ENCODE measurements around the gene INPP5F.
"Not testable (repeated sequence)": the region's sequence is repeated elsewhere in the genome, so short reads cannot be mapped to it uniquely, and the experiment has no call there.

INPP5F gene

GRCh38 chr10:119782981-119783664 lies 57.3 kb downstream of the INPP5F start:
- no peak overlapping the region for H3K4me3 ChIP-seq (ENCODE audit: low read depth, low read length)
- DNase-seq (ENCODE audit: low read depth), result no peak
- no peak for TF ChIP-seq CTCF (IDR thresholded peaks at IDR 0.05; ENCODE audit: low read depth, low read length, missing control alignments)

- no peak for TF ChIP-seq CTCF (IDR thresholded peaks at IDR 0.05; ENCODE audit: low read depth, low read length, missing control alignments)
- DNase-seq (ENCODE audit: low read depth), result no peak
- no peak overlapping the region for H3K4me3 ChIP-seq (ENCODE audit: low read depth, low read length)
Observed at GRCh38 chr10:119783665-119784027, 57.8 kb downstream of the INPP5F start.

- no peak overlapping the region for H3K4me3 ChIP-seq (ENCODE audit: low read depth, low read length)
- TF ChIP-seq CTCF (IDR thresholded peaks at IDR 0.05; ENCODE audit: low read depth, low read length, missing control alignments), result no peak
- DNase-seq (ENCODE audit: low read depth), result no peak
Observed at GRCh38 chr10:119784340-119785067, 58.7 kb downstream of the INPP5F start.

GRCh38 chr10:119786117-119786769 lies 60.4 kb downstream of the INPP5F start:
- no peak overlapping the region for H3K4me3 ChIP-seq (ENCODE audit: low read depth, low read length)
- TF ChIP-seq CTCF (IDR thresholded peaks at IDR 0.05; ENCODE audit: low read depth, low read length, missing control alignments), result no peak
- DNase-seq (ENCODE audit: low read depth), result no peak

- not testable (repeated sequence) for H3K4me3 ChIP-seq (ENCODE audit: low read depth, low read length); DNase-seq (ENCODE audit: low read depth)
Observed at GRCh38 chr10:119795101-119795500, 69.3 kb downstream of the INPP5F start.

GRCh38 chr10:119796039-119796438 lies 70.2 kb downstream of the INPP5F start:
- no peak for DNase-seq (ENCODE audit: low read depth)
- no peak for TF ChIP-seq CTCF (IDR thresholded peaks at IDR 0.05; ENCODE audit: low read depth, low read length, missing control alignments)
- no peak overlapping the region for H3K4me3 ChIP-seq (ENCODE audit: low read depth, low read length)

- no peak for TF ChIP-seq CTCF (IDR thresholded peaks at IDR 0.05; ENCODE audit: low read depth, low read length, missing control alignments)
- H3K4me3 ChIP-seq (ENCODE audit: low read depth, low read length), result no peak overlapping the region
- no peak for DNase-seq (ENCODE audit: low read depth)
Observed at GRCh38 chr10:119801176-119801575, 75.3 kb downstream of the INPP5F start.
